Neural cell (in vitro differentiated cells): ENCODE results near the gene NDUFAF5. TPM values are rescaled to one million over a fixed set of nuclear protein-coding genes. Genes with fewer than 3 reads are reported as not detected.

Source experiments
- H2AFZ ChIP-seq: fragments of 200-600, 300-800 bp; sonication (generic), shearing (Covaris generic); 2 replicates; pipeline ENCODE4 v1.6.0; 2014; ENCODE audit warnings: low read depth, mild to moderate bottlenecking, antibody characterized with exemption, low read length, moderate library complexity
- H3F3A ChIP-seq: fragments of 200-600 bp; shearing (Covaris generic); 2 replicates; pipeline ENCODE4 v1.6.1; 2016; ENCODE audit warnings: mild to moderate bottlenecking, moderate library complexity, mixed read lengths, antibody characterized with exemption, low read length; ENCODE audit not compliant: insufficient read depth, poor library complexity, severe bottlenecking
- H3K27ac ChIP-seq: fragments of 200-600, 300-800 bp; sonication (generic), shearing (Covaris generic); 2 replicates; pipeline ENCODE4 v1.5.1; 2014; ENCODE audit warnings: mild to moderate bottlenecking, low read length, moderate library complexity
- H3K27me3 ChIP-seq: fragments of 300-800, 200-600 bp; sonication (generic), shearing (Covaris generic); 2 replicates; pipeline ENCODE4 v1.6.0; 2014; ENCODE audit warnings: mild to moderate bottlenecking, low read depth, low read length, moderate library complexity; ENCODE audit not compliant: insufficient read depth
- H3K36me3 ChIP-seq: fragments of 300-800, 200-600 bp; sonication (generic), shearing (Covaris generic); 2 replicates; pipeline ENCODE4 v1.5.1; 2014; ENCODE audit warnings: mild to moderate bottlenecking, antibody characterized with exemption, low read length, moderate library complexity; ENCODE audit not compliant: insufficient read depth
- H3K4me2 ChIP-seq: fragments of 300-800, 200-600 bp; sonication (generic), shearing (Covaris generic); 2 replicates; pipeline ENCODE4 v1.6.0; 2014; ENCODE audit warnings: mild to moderate bottlenecking, low read length
- H3K4me3 ChIP-seq: fragments of 300-800, 200-600 bp; sonication (generic), shearing (Covaris generic); 2 replicates; pipeline ENCODE4 v1.5.1; 2014; ENCODE audit warnings: mild to moderate bottlenecking, low read length, moderate library complexity
- H3K79me2 ChIP-seq: fragments of 200-600 bp; shearing (Covaris generic); replicated peaks from 2 replicates; pipeline ENCODE4 v1.6.0; 2014; ENCODE audit warnings: mild to moderate bottlenecking, low read length, moderate library complexity; ENCODE audit not compliant: insufficient read depth
- H3K9ac ChIP-seq: fragments of 300-800, 200-600 bp; sonication (generic), shearing (Covaris generic); 2 replicates; pipeline ENCODE4 v1.6.1; 2016; ENCODE audit warnings: mild to moderate bottlenecking, low read length, mixed read lengths
- H3K9me2 ChIP-seq: fragments of 200-600 bp; shearing (Covaris generic); 2 replicates; pipeline ENCODE4 v1.6.1; 2016; ENCODE audit warnings: mild to moderate bottlenecking, low read length, mixed read lengths; ENCODE audit not compliant: insufficient read depth
- H3K9me3 ChIP-seq: fragments of 200-600, 300-800 bp; sonication (generic), shearing (Covaris generic); 2 replicates; pipeline ENCODE4 v1.6.1; 2016; ENCODE audit warnings: mild to moderate bottlenecking, mixed run types, low read length, moderate library complexity, mixed read lengths
- H4K20me1 ChIP-seq: fragments of 200-600 bp; shearing (Covaris generic); 2 replicates; pipeline ENCODE4 v1.6.1; 2016; ENCODE audit warnings: mild to moderate bottlenecking, mixed run types; ENCODE audit not compliant: insufficient read depth
- CTCF ChIP-seq: fragments of 450-650 bp; IDR thresholded peaks from 2 replicates; pipeline ENCODE4 v1.5.1; 2014; ENCODE audit warnings: antibody characterized with exemption, mild to moderate bottlenecking, moderate library complexity; ENCODE audit not compliant: poor library complexity, severe bottlenecking
- EP300 ChIP-seq: fragments of 450-650 bp; conservative IDR thresholded peaks from 2 replicates; pipeline ENCODE4 v1.6.1; 2014; ENCODE audit warnings: antibody characterized with exemption, mild to moderate bottlenecking, moderate library complexity; ENCODE audit not compliant: poor library complexity, severe bottlenecking
- EZH2 ChIP-seq: fragments of 200-600, 300-800 bp; shearing (Covaris generic), sonication (generic); IDR thresholded peaks from 2 replicates; pipeline ENCODE4 v1.6.1; 2014; ENCODE audit warnings: antibody characterized with exemption, low read length, borderline replicate concordance, mild to moderate bottlenecking; ENCODE audit not compliant: insufficient read depth, poor library complexity, severe bottlenecking
- MXI1 ChIP-seq: fragments of 450-650 bp; conservative IDR thresholded peaks from 2 replicates; pipeline ENCODE4 v1.6.1; 2014; ENCODE audit warnings: antibody characterized with exemption, mild to moderate bottlenecking; ENCODE audit not compliant: poor library complexity, severe bottlenecking
- POLR2AphosphoS5 ChIP-seq: IDR thresholded peaks from 2 replicates; pipeline ENCODE4 v1.6.1; 2012
- RAD21 ChIP-seq: fragments of 450-650 bp; conservative IDR thresholded peaks from 2 replicates; pipeline ENCODE4 v1.6.1; 2014; ENCODE audit warnings: antibody characterized with exemption, mild to moderate bottlenecking, moderate library complexity
- REST ChIP-seq: IDR thresholded peaks from 2 replicates; pipeline ENCODE4 v1.6.1; 2012; ENCODE audit warnings: borderline replicate concordance
- SMC3 ChIP-seq: fragments of 450-650 bp; conservative IDR thresholded peaks from 2 replicates; pipeline ENCODE4 v1.6.1; 2014; ENCODE audit warnings: antibody characterized with exemption, mild to moderate bottlenecking, moderate library complexity; ENCODE audit not compliant: poor library complexity
- TAF1 ChIP-seq: IDR thresholded peaks from 2 replicates; pipeline ENCODE4 v1.6.1; 2012; ENCODE audit warnings: low read depth
- polyA plus RNA-seq: library from polyadenylated mRNA; depleted of rRNA; stranded (reverse); fragments of >200 nt; gene quantifications from 2 replicates; pipeline ENCODE4 v1.2.3, GENCODE V29; 2014

The NDUFAF5 gene
- polyA plus RNA-seq, 1 donor from 2014 or later = 103 TPM

- Histone ChIP-seq H3K27ac (no peak overlapping the region), H3F3A (no peaks in the 10 kb centered on the region), H3K4me2 (no peak overlapping the region), H3K9ac (no peak overlapping the region), H3K9me2 (no peaks in the 10 kb centered on the region), H2AFZ (no peak overlapping the region), H3K36me3 (peaks cover 10% of the 10 kb centered on the region), H3K79me2 (no peaks in the 10 kb centered on the region), H3K27me3 (no peaks in the 10 kb centered on the region), H3K9me3 (no peaks in the 10 kb centered on the region), H3K4me3 (no peak overlapping the region), H4K20me1 (no peaks in the 10 kb centered on the region)
- TF ChIP-seq EP300 = no peak
- TF ChIP-seq REST = no peak
- no peak for TF ChIP-seq POLR2AphosphoS5
Measured at GRCh38 chr20:13809855-13810254, 25.0 kb downstream of the NDUFAF5 start.

GRCh38 chr20:13810446-13810845 is 25.6 kb downstream of the NDUFAF5 start:
- H3K27ac ChIP-seq = no peak overlapping the region
- TF ChIP-seq REST (no peak), MXI1 (no peak), EP300 (no peak), TAF1 (no peak)
- no peaks in the 10 kb centered on the region for H3K79me2 ChIP-seq
- peaks cover 10% of the 10 kb centered on the region for H3K36me3 ChIP-seq
- H3K9me3 ChIP-seq = no peaks in the 10 kb centered on the region
- no peaks in the 10 kb centered on the region for H4K20me1 ChIP-seq
- H2AFZ ChIP-seq = no peak overlapping the region
- H3K9me2 ChIP-seq = no peaks in the 10 kb centered on the region
- H3K4me3 ChIP-seq = no peak overlapping the region
- no peak overlapping the region for H3K4me2 ChIP-seq
- H3F3A ChIP-seq = no peaks in the 10 kb centered on the region
- no peak overlapping the region for H3K9ac ChIP-seq
- H3K27me3 ChIP-seq = no peaks in the 10 kb centered on the region

- no peaks in the 10 kb centered on the region for H3F3A ChIP-seq
- no peak overlapping the region for H3K27ac ChIP-seq
- no peak overlapping the region for H3K4me2 ChIP-seq
- no peaks in the 10 kb centered on the region for H3K79me2 ChIP-seq
- H4K20me1 ChIP-seq = no peaks in the 10 kb centered on the region
- H3K27me3 ChIP-seq = no peaks in the 10 kb centered on the region
- no peaks in the 10 kb centered on the region for H3K9me2 ChIP-seq
- H3K4me3 ChIP-seq = no peak overlapping the region
- TF ChIP-seq EP300 = no peak
- TF ChIP-seq REST = no peak
- TF ChIP-seq POLR2AphosphoS5 = no peak
- TF ChIP-seq MXI1 = no peak
- TF ChIP-seq EZH2 = no peak
- TF ChIP-seq CTCF = no peak
- TF ChIP-seq TAF1 = no peak
- no peak for TF ChIP-seq SMC3
- TF ChIP-seq RAD21 = no peak
- H3K36me3 ChIP-seq = peaks cover 9% of the 10 kb centered on the region
- no peak overlapping the region for H2AFZ ChIP-seq
- H3K9ac ChIP-seq = no peak overlapping the region
- H3K9me3 ChIP-seq = no peaks in the 10 kb centered on the region
Measured at GRCh38 chr20:13813910-13814309, 29.1 kb downstream of the NDUFAF5 start.
